ENCODE measurements around the gene TPM1.

TPM1 gene

GRCh38 chr15:63067306-63067705 lies 24.8 kb downstream of the TPM1 start:
- TF ChIP-seq CTCF (IDR thresholded peaks at IDR 0.05; ENCODE audit: poor library complexity, severe bottlenecking): no peak
- H3K4me1 ChIP-seq (ENCODE audit: insufficient read depth, poor library complexity, severe bottlenecking): no peaks in the 10 kb centered on the region
- ATAC-seq (ENCODE audit: low read depth): no peak
- DNase-seq (ENCODE audit: low spot score): no peak
- no peaks in the 10 kb centered on the region for H3K27me3 ChIP-seq (ENCODE audit: insufficient read depth, poor library complexity, severe bottlenecking)
- no peak overlapping the region for H3K4me3 ChIP-seq (ENCODE audit: severe bottlenecking)
- H3K36me3 ChIP-seq (ENCODE audit: low read depth): peaks cover 86% of the 10 kb centered on the region
- H3K9me3 ChIP-seq (ENCODE audit: severe bottlenecking): no peaks in the 10 kb centered on the region
- no peak overlapping the region for H3K27ac ChIP-seq (ENCODE audit: poor library complexity, severe bottlenecking)

GRCh38 chr15:63067976-63068743 lies 25.6 kb downstream of the TPM1 start:
- no peak for ATAC-seq (ENCODE audit: low read depth)
- no peaks in the 10 kb centered on the region for H3K27me3 ChIP-seq (ENCODE audit: insufficient read depth, poor library complexity, severe bottlenecking)
- peaks cover 78% of the 10 kb centered on the region for H3K36me3 ChIP-seq (ENCODE audit: low read depth)
- no peak overlapping the region for H3K4me3 ChIP-seq (ENCODE audit: severe bottlenecking)
- H3K27ac ChIP-seq (ENCODE audit: poor library complexity, severe bottlenecking): no peak overlapping the region
- no peak for DNase-seq (ENCODE audit: low spot score)
- TF ChIP-seq CTCF (IDR thresholded peaks at IDR 0.05; ENCODE audit: poor library complexity, severe bottlenecking): no peak
- H3K4me1 ChIP-seq (ENCODE audit: insufficient read depth, poor library complexity, severe bottlenecking): no peaks in the 10 kb centered on the region
- no peaks in the 10 kb centered on the region for H3K9me3 ChIP-seq (ENCODE audit: severe bottlenecking)

- DNase-seq (ENCODE audit: low spot score) (no peak), ATAC-seq (ENCODE audit: low read depth) (no peak)
- Histone ChIP-seq H3K4me1 (ENCODE audit: insufficient read depth, poor library complexity, severe bottlenecking) (no peaks in the 10 kb centered on the region), H3K4me3 (ENCODE audit: severe bottlenecking) (no peak overlapping the region), H3K36me3 (ENCODE audit: low read depth) (peaks cover 63% of the 10 kb centered on the region), H3K27me3 (ENCODE audit: insufficient read depth, poor library complexity, severe bottlenecking) (no peaks in the 10 kb centered on the region), H3K27ac (ENCODE audit: poor library complexity, severe bottlenecking) (no peak overlapping the region), H3K9me3 (ENCODE audit: severe bottlenecking) (no peaks in the 10 kb centered on the region)
- TF ChIP-seq CTCF (IDR thresholded peaks at IDR 0.05; ENCODE audit: poor library complexity, severe bottlenecking): no peak
Observed at GRCh38 chr15:63069616-63070090, 27.1 kb downstream of the TPM1 start.

GRCh38 chr15:63070681-63071129 lies 28.2 kb downstream of the TPM1 start:
- H3K4me1 ChIP-seq (ENCODE audit: insufficient read depth, poor library complexity, severe bottlenecking): no peaks in the 10 kb centered on the region
- TF ChIP-seq CTCF (IDR thresholded peaks at IDR 0.05; ENCODE audit: poor library complexity, severe bottlenecking): no peak
- no peak overlapping the region for H3K4me3 ChIP-seq (ENCODE audit: severe bottlenecking)
- ATAC-seq (ENCODE audit: low read depth) (no peak), DNase-seq (ENCODE audit: low spot score) (no peak)
- H3K9me3 ChIP-seq (ENCODE audit: severe bottlenecking): no peaks in the 10 kb centered on the region
- H3K27ac ChIP-seq (ENCODE audit: poor library complexity, severe bottlenecking): no peak overlapping the region
- no peaks in the 10 kb centered on the region for H3K27me3 ChIP-seq (ENCODE audit: insufficient read depth, poor library complexity, severe bottlenecking)
- peaks cover 52% of the 10 kb centered on the region for H3K36me3 ChIP-seq (ENCODE audit: low read depth)

GRCh38 chr15:63071288-63071909 lies 28.9 kb downstream of the TPM1 start:
- DNase-seq (ENCODE audit: low spot score) (no peak), ATAC-seq (ENCODE audit: low read depth) (no peak)
- Histone ChIP-seq H3K27ac (ENCODE audit: poor library complexity, severe bottlenecking) (no peak overlapping the region), H3K9me3 (ENCODE audit: severe bottlenecking) (no peaks in the 10 kb centered on the region), H3K4me3 (ENCODE audit: severe bottlenecking) (no peak overlapping the region), H3K27me3 (ENCODE audit: insufficient read depth, poor library complexity, severe bottlenecking) (no peaks in the 10 kb centered on the region), H3K36me3 (ENCODE audit: low read depth) (peaks cover 45% of the 10 kb centered on the region), H3K4me1 (ENCODE audit: insufficient read depth, poor library complexity, severe bottlenecking) (no peaks in the 10 kb centered on the region)
- TF ChIP-seq CTCF (IDR thresholded peaks at IDR 0.05; ENCODE audit: poor library complexity, severe bottlenecking): no peak

Measured in RWPE2 (cell line).